HepG2 (cell line): ENCODE data around the gene ARG2. TPM values are rescaled to one million over a fixed set of nuclear protein-coding genes. Genes with fewer than 3 reads are reported as not detected.
A peak's percentile ranks its signal among the peaks of the same experiment; 100 is the strongest.

Experiments
- AHDC1 ChIP-seq: sonication (generic); formaldehyde crosslinking; IDR thresholded peaks from 2 replicates; pipeline ENCODE4 v1.5.1; 2020; ENCODE audit warnings: mild to moderate bottlenecking, missing genetic modification reagents, borderline replicate concordance
- ATF6 ChIP-seq: sonication (generic); formaldehyde crosslinking; conservative IDR thresholded peaks from 2 replicates; pipeline ENCODE4 v1.4.0; 2020; ENCODE audit warnings: missing genetic modification reagents
- CCDC6 ChIP-seq: sonication (generic); formaldehyde crosslinking; IDR thresholded peaks from 2 replicates; pipeline ENCODE4 v1.8.1; 2022; ENCODE audit warnings: mild to moderate bottlenecking, missing genetic modification reagents, moderate library complexity
- PAX8 ChIP-seq: sonication (generic); formaldehyde crosslinking; IDR thresholded peaks from 2 replicates; pipeline ENCODE4 v1.8.0; 2022; ENCODE audit warnings: mild to moderate bottlenecking, missing genetic modification reagents, borderline replicate concordance
- PPARG ChIP-seq: conservative IDR thresholded peaks from 2 replicates; pipeline ENCODE4 v1.6.1; 2016; ENCODE audit warnings: missing biosample characterization, missing genetic modification reagents
- TCF12 ChIP-seq, 2 experiments: fragments of 450-650 bp in 1 of 2; sonication (generic) in 1 of 2; formaldehyde crosslinking in 1 of 2; IDR thresholded peaks; 2 replicates each; pipeline versions ENCODE4 v1.6.1 to v1.8.0; 2017 to 2022; ENCODE audit warnings: antibody characterized with exemption in 1 of 2, mild to moderate bottlenecking in 1 of 2, missing genetic modification reagents in 1 of 2, moderate library complexity in 1 of 2
- THAP9 ChIP-seq: sonication (generic); formaldehyde crosslinking; IDR thresholded peaks from 2 replicates; pipeline ENCODE4; 2020; ENCODE audit warnings: missing genetic modification reagents, mild to moderate bottlenecking, borderline replicate concordance
- TMF1 ChIP-seq: sonication (generic); formaldehyde crosslinking; IDR thresholded peaks from 2 replicates; pipeline ENCODE4 v1.8.1; 2022; ENCODE audit warnings: low read depth, missing genetic modification reagents
- ZNF362 ChIP-seq: sonication (generic); formaldehyde crosslinking; IDR thresholded peaks from 2 replicates; pipeline ENCODE4 v1.4.0; 2020; ENCODE audit warnings: missing genetic modification reagents, mild to moderate bottlenecking, borderline replicate concordance
- ZNF781 ChIP-seq: sonication (generic); formaldehyde crosslinking; IDR thresholded peaks from 2 replicates; pipeline ENCODE4 v1.5.1; 2020; ENCODE audit warnings: borderline replicate concordance, mild to moderate bottlenecking, missing genetic modification reagents; ENCODE audit errors: not compliant biosample characterization
- ZNF891 ChIP-seq: sonication (generic); formaldehyde crosslinking; IDR thresholded peaks from 2 replicates; pipeline ENCODE4 v1.5.0; 2020; ENCODE audit warnings: mild to moderate bottlenecking, missing genetic modification reagents
- ZUFSP ChIP-seq: sonication (generic); formaldehyde crosslinking; IDR thresholded peaks from 2 replicates; pipeline ENCODE4 v1.9.0; 2021; ENCODE audit warnings: missing genetic modification reagents, mild to moderate bottlenecking, borderline replicate concordance
- polyA plus RNA-seq, 8 experiments: library from polyadenylated mRNA; depleted of rRNA in 3 of 8; stranded (reverse) in 7 of 8; unstranded in 1 of 8; fragments of >200 nt; fragmentation: Illumina TruSeq in 4 of 8; extraction: Trizol in 4 of 8; gene quantifications; 2 replicates each; pipeline versions ENCODE4 v1.2.1 to v1.2.3, GENCODE V29; 2011 to 2016; ENCODE audit warnings: low read depth in 4 of 8, missing spikeins in 1 of 8, mixed read lengths in 1 of 8; ENCODE audit not compliant: insufficient read depth in 1 of 8
- total RNA-seq, 5 experiments: library from RNA; depleted of rRNA; stranded (reverse); fragments of >200 nt; fragmentation: Illumina TruSeq; extraction: Trizol; gene quantifications; 2 replicates each; pipeline ENCODE4 v1.2.3, GENCODE V29; 2016; ENCODE audit warnings: low read depth in 1 of 5

The ARG2 gene
- total and polyA plus RNA-seq, 2 of the 13 experiments (the other 11 are each of a cell fraction or from before 2014, with no cell fraction given): 37.5 to 73.6 TPM

- TF ChIP-seq ZUFSP (CRISPR knock-in tag): no peak
- peak; percentile 33; the same call in 1 of the 2 replicates for TF ChIP-seq CCDC6
- TF ChIP-seq ZNF891 (CRISPR knock-in tag): no peak; the same call in 1 of the 2 replicates
- TF ChIP-seq PAX8 (CRISPR knock-in tag): no peak
- no peak for TF ChIP-seq THAP9 (CRISPR knock-in tag)
- no peak for TF ChIP-seq TMF1
- TF ChIP-seq ATF6 (CRISPR knock-in tag): no peak
- no peak for TF ChIP-seq TCF12 (IDR thresholded peaks at IDR 0.05)
- TF ChIP-seq TCF12 (CRISPR knock-in tag; IDR thresholded peaks at IDR 0.05): no peak
- no peak for TF ChIP-seq ZNF781
- no peak for TF ChIP-seq ZNF362 (CRISPR knock-in tag)
- no peak for TF ChIP-seq AHDC1 (CRISPR knock-in tag)
- TF ChIP-seq PPARG (CRISPR knock-in tag): no peak
Observed at GRCh38 chr14:67619446-67620216, at the start of gene ARG2 (continued).
